Natural killer cell treated with Interleukin-12 subunit alpha and Interleukin-12 subunit beta and Interleukin-15 and Interleukin-18, amount 100 ng/mL, for 72 hours (primary cell): ENCODE measurements around the gene EMC1. TPM values are rescaled to one million over a fixed set of nuclear protein-coding genes. Genes with fewer than 3 reads are reported as not detected.
"Not testable (repeated sequence)": the region's sequence is repeated elsewhere in the genome, so short reads cannot be mapped to it uniquely, and the experiment has no call there.

Experiments
- ATAC-seq, 2 donors: fragments of 150-1000 bp; cut with Tn5 transposase in 1 of 2; sonication (Bioruptor Pico), chemical (Tn5 transposase) in 1 of 2; 2 replicates each; pipeline ENCODE4 v1.10.0; 2021
- DNase-seq: peaks from one replicate; pipeline ENCODE4 v3.0.0; 2022; ENCODE audit warnings: low spot score
- H3K27ac Mint-ChIP-seq, 2 donors: 1 replicate in 1 of 2; 2 replicates in 1 of 2; pipeline ENCODE4 v1.8.0; 2022; ENCODE audit warnings: mixed read lengths in 2 of 2, mild to moderate bottlenecking in 1 of 2, moderate library complexity in 1 of 2
- H3K27me3 Mint-ChIP-seq, 2 donors: 1 replicate in 1 of 2; 2 replicates in 1 of 2; pipeline ENCODE4 v1.8.0; 2022; ENCODE audit warnings: mixed read lengths in 2 of 2
- H3K36me3 Mint-ChIP-seq: one replicate; pipeline ENCODE4 v1.8.0; 2022; ENCODE audit warnings: mixed read lengths
- H3K4me1 Mint-ChIP-seq, 2 donors: 1 replicate in 1 of 2; 2 replicates in 1 of 2; pipeline ENCODE4 v1.8.0; 2022; ENCODE audit warnings: low read depth in 2 of 2, mixed read lengths in 2 of 2, mild to moderate bottlenecking in 1 of 2
- H3K4me3 Mint-ChIP-seq: one replicate; pipeline ENCODE4 v1.8.0; 2022; ENCODE audit warnings: mixed read lengths
- H3K9me3 Mint-ChIP-seq: 2 replicates; pipeline ENCODE4 v1.8.0; 2022; ENCODE audit warnings: mixed read lengths
- total RNA-seq, 2 donors: library from RNA; stranded (reverse); gene quantifications; one replicate each; pipeline ENCODE4 v1.2.3, GENCODE V29; 2022

EMC1 gene
- total RNA-seq, 2 donors from 2014 or later = 54.2 to 85.7 TPM

- Mint-ChIP-seq H3K4me1 (peaks cover 13 to 16% of the 10 kb centered on the region in 2 donors), H3K27me3 (no peaks in the 10 kb centered on the region), H3K4me3 (no peak overlapping the region), H3K36me3 (peaks cover 40% of the 10 kb centered on the region), H3K9me3 (no peaks in the 10 kb centered on the region), H3K27ac (no peak overlapping the region)
- no peak for DNase-seq
- no peak for ATAC-seq
Measured at GRCh38 chr1:19219451-19219850, 31.9 kb downstream of the EMC1 start.

- H3K4me1 Mint-ChIP-seq = peaks cover 27 to 30% of the 10 kb centered on the region in 2 donors
- H3K4me3 Mint-ChIP-seq, H3K27me3 Mint-ChIP-seq, H3K27ac Mint-ChIP-seq, H3K9me3 Mint-ChIP-seq, DNase-seq, ATAC-seq: not testable (repeated sequence)
- peaks cover 39% of the 10 kb centered on the region for H3K36me3 Mint-ChIP-seq
Measured at GRCh38 chr1:19216585-19216984, 34.7 kb downstream of the EMC1 start.

- Mint-ChIP-seq H3K27me3 (no peaks in the 10 kb centered on the region), H3K4me1 (peaks cover 33 to 36% of the 10 kb centered on the region in 2 donors), H3K4me3 (no peak overlapping the region), H3K27ac (peak overlapping the region; percentile 21 to 42), H3K9me3 (no peaks in the 10 kb centered on the region), H3K36me3 (peaks cover 24% of the 10 kb centered on the region)
- ATAC-seq (no peak), DNase-seq (no peak)
Measured at GRCh38 chr1:19213580-19213979, 37.7 kb downstream of the EMC1 start.

- Mint-ChIP-seq H3K36me3 (peaks cover 16% of the 10 kb centered on the region), H3K4me3 (peak overlapping the region; percentile 92), H3K27me3 (no peaks in the 10 kb centered on the region), H3K9me3 (no peaks in the 10 kb centered on the region), H3K4me1 (peaks cover 35 to 45% of the 10 kb centered on the region in 2 donors), H3K27ac (peak overlapping the region; percentile 36 to 49)
- DNase-seq (no peak), ATAC-seq (no peak)
Measured at GRCh38 chr1:19212167-19212566, 39.2 kb downstream of the EMC1 start.

- peaks cover 38 to 53% of the 10 kb centered on the region in 2 donors for H3K4me1 Mint-ChIP-seq
- H3K27ac Mint-ChIP-seq = peak overlapping the region; percentile 96 to 99
- ATAC-seq = no peak
- no peaks in the 10 kb centered on the region for H3K27me3 Mint-ChIP-seq
- no peaks in the 10 kb centered on the region for H3K9me3 Mint-ChIP-seq
- H3K4me3 Mint-ChIP-seq = peak overlapping the region; percentile 92
- no peak for DNase-seq
- peaks cover 16% of the 10 kb centered on the region for H3K36me3 Mint-ChIP-seq
Measured at GRCh38 chr1:19210772-19211549, 40.4 kb downstream of the EMC1 start.

- DNase-seq (peak; percentile 97), ATAC-seq (peak; percentile 95 to 96)
- Mint-ChIP-seq H3K9me3 (no peaks in the 10 kb centered on the region), H3K36me3 (peaks cover 12% of the 10 kb centered on the region), H3K4me3 (peak within 1 kb of the TSS; percentile 92), H3K27ac (peak within 1 kb of the TSS; percentile 96 to 99), H3K4me1 (peaks cover 42 to 60% of the 10 kb centered on the region in 2 donors), H3K27me3 (no peaks in the 10 kb centered on the region)
Measured at GRCh38 chr1:19209990-19210771, 41.1 kb downstream of the EMC1 start, which contains the start of gene UBR4. Gene UBR4, minus strand, starts transcription at chr1:19210266. Its CDS starts 18 bp downstream, at chr1:19210248.

GRCh38 chr1:19209439-19209989, 41.8 kb downstream of the EMC1 start:
- H3K27me3 Mint-ChIP-seq = no peaks in the 10 kb centered on the region

GRCh38 chr1:19208710-19209438, 42.5 kb downstream of the EMC1 start:
- H3K27ac Mint-ChIP-seq = peak overlapping the region; percentile 96 to 99
- H3K9me3 Mint-ChIP-seq = no peaks in the 10 kb centered on the region
- no peaks in the 10 kb centered on the region for H3K27me3 Mint-ChIP-seq
- H3K4me3 Mint-ChIP-seq = peak overlapping the region; percentile 92
- peaks cover 46 to 65% of the 10 kb centered on the region in 2 donors for H3K4me1 Mint-ChIP-seq
- peaks cover 8% of the 10 kb centered on the region for H3K36me3 Mint-ChIP-seq
- DNase-seq (no peak), ATAC-seq (no peak)

More at GRCh38 chr1:19209439-19209989, 41.8 kb downstream of the EMC1 start:
- peak overlapping the region; percentile 96 to 99 for H3K27ac Mint-ChIP-seq
- peaks cover 10% of the 10 kb centered on the region for H3K36me3 Mint-ChIP-seq
- DNase-seq = peak; percentile 89
- peak; percentile 85 to 87 for ATAC-seq
- no peaks in the 10 kb centered on the region for H3K9me3 Mint-ChIP-seq
- peak overlapping the region; percentile 92 for H3K4me3 Mint-ChIP-seq
- H3K4me1 Mint-ChIP-seq = peaks cover 48 to 67% of the 10 kb centered on the region in 2 donors

- peaks cover 4% of the 10 kb centered on the region for H3K36me3 Mint-ChIP-seq
- no peaks in the 10 kb centered on the region for H3K27me3 Mint-ChIP-seq
- H3K27ac Mint-ChIP-seq = peak overlapping the region in 1 of 2 donors; percentile 22
- DNase-seq = no peak
- no peak for ATAC-seq
- peaks cover 48 to 57% of the 10 kb centered on the region in 2 donors for H3K4me1 Mint-ChIP-seq
- H3K4me3 Mint-ChIP-seq = peak overlapping the region; percentile 45
- no peaks in the 10 kb centered on the region for H3K9me3 Mint-ChIP-seq
Measured at GRCh38 chr1:19206947-19207346, 44.4 kb downstream of the EMC1 start.

- no peak for DNase-seq
- Mint-ChIP-seq H3K4me3 (peak overlapping the region; percentile 13), H3K36me3 (peaks cover 3% of the 10 kb centered on the region), H3K9me3 (no peaks in the 10 kb centered on the region), H3K4me1 (peaks cover 48 to 55% of the 10 kb centered on the region in 2 donors), H3K27ac (peak overlapping the region in 1 of 2 donors; percentile 8), H3K27me3 (no peaks in the 10 kb centered on the region)
- no peak for ATAC-seq
Measured at GRCh38 chr1:19205845-19206244, 45.5 kb downstream of the EMC1 start.

- Mint-ChIP-seq H3K4me3 (peak overlapping the region; percentile 13), H3K4me1 (peaks cover 44 to 50% of the 10 kb centered on the region in 2 donors), H3K9me3 (no peaks in the 10 kb centered on the region), H3K27ac (peak overlapping the region in 1 of 2 donors; percentile 8), H3K36me3 (no peaks in the 10 kb centered on the region), H3K27me3 (no peaks in the 10 kb centered on the region)
- no peak for ATAC-seq
- no peak for DNase-seq
Measured at GRCh38 chr1:19205403-19205802, 45.9 kb downstream of the EMC1 start.

- ATAC-seq (no peak), DNase-seq (no peak)
- peak overlapping the region in 1 of 2 donors; percentile 8 for H3K27ac Mint-ChIP-seq
- peaks cover 41 to 47% of the 10 kb centered on the region in 2 donors for H3K4me1 Mint-ChIP-seq
- H3K9me3 Mint-ChIP-seq = no peaks in the 10 kb centered on the region
- H3K36me3 Mint-ChIP-seq = no peaks in the 10 kb centered on the region
- no peaks in the 10 kb centered on the region for H3K27me3 Mint-ChIP-seq
- no peak overlapping the region for H3K4me3 Mint-ChIP-seq
Measured at GRCh38 chr1:19204446-19205266, 46.7 kb downstream of the EMC1 start.
